LNCaP clone FGC (cell line): ENCODE data around the gene STXBP6.

ENCODE experiments used
- DNase-seq: peaks from one replicate; pipeline ENCODE4 v3.0.0-alpha.2; 2011; ENCODE audit warnings: low read depth
- H3K4me3 ChIP-seq: 2 replicates; pipeline ENCODE4 v1.5.1; 2011; ENCODE audit warnings: mild to moderate bottlenecking, low read depth, low read length, control low read depth
- TF ChIP-seq, protein P1 (sequence below): IDR thresholded peaks from 2 replicates; pipeline ENCODE4 v1.5.1; 2012; ENCODE audit warnings: mild to moderate bottlenecking; ENCODE audit not compliant: control insufficient read depth, insufficient read depth; ENCODE audit errors: extremely low read depth

Gene STXBP6

DNA sequence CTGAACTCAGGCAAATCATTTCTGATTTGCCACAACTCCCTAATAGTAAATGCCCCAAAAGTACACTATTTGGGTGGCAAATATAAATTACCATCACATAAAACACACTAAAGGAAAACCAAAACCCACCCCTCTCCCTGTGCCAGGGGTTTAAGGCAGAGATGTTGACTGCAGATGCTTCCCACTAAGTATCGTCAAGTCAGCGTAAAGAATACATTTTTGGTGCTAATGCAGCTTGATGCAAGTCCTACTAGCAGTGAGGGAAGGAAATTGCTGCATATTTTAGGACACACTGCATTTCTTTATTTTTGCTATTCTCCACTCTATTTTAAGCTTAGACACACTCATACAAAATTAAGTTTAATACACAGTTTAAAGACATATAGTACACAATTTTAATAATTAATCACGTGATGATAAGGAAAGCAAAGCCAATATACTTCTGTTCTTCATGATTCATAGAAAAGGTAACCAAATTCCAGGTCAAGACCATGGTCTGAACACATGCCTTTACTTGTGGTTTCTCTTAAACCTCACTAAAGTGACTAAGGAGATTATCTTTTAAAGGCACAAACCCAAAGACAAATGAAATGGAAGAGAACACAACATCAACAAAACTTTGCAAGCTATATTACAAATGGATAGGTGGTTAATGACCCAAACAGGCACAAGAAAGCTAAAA lies 162.2 kb downstream of the STXBP6 start:
- H3K4me3 ChIP-seq: no peak overlapping the region
- no peak for DNase-seq

DNA sequence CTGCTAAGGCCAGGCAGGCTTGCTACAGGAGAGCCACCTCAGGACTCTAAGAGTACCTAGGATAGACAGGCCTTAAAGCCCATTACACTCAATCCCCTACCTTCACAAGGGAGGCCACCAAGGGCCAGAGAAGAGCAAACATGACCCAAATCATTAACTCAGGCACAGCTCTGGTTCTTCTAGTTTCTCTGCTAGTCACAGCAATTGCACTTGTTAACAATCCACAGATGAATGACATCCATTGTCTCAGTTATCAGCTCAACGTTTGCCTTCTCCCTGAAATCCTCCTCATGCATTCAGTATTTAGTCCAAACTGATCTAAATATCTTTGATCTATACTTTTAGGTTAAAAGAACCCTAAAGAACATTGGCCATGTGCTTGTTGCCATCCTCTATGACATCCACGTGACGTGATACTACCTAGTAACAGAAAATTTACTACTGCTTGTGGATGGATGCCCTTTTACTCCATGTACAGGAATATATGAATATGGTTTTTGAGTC lies 164.5 kb downstream of the STXBP6 start:
- H3K4me3 ChIP-seq: no peak overlapping the region
- DNase-seq: no peak
- TF ChIP-seq, protein P1, sequence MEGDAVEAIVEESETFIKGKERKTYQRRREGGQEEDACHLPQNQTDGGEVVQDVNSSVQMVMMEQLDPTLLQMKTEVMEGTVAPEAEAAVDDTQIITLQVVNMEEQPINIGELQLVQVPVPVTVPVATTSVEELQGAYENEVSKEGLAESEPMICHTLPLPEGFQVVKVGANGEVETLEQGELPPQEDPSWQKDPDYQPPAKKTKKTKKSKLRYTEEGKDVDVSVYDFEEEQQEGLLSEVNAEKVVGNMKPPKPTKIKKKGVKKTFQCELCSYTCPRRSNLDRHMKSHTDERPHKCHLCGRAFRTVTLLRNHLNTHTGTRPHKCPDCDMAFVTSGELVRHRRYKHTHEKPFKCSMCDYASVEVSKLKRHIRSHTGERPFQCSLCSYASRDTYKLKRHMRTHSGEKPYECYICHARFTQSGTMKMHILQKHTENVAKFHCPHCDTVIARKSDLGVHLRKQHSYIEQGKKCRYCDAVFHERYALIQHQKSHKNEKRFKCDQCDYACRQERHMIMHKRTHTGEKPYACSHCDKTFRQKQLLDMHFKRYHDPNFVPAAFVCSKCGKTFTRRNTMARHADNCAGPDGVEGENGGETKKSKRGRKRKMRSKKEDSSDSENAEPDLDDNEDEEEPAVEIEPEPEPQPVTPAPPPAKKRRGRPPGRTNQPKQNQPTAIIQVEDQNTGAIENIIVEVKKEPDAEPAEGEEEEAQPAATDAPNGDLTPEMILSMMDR: no peak

More for the DNA sequence above, 162.2 kb downstream of the STXBP6 start:
- TF ChIP-seq, protein P1: no peak

DNA sequence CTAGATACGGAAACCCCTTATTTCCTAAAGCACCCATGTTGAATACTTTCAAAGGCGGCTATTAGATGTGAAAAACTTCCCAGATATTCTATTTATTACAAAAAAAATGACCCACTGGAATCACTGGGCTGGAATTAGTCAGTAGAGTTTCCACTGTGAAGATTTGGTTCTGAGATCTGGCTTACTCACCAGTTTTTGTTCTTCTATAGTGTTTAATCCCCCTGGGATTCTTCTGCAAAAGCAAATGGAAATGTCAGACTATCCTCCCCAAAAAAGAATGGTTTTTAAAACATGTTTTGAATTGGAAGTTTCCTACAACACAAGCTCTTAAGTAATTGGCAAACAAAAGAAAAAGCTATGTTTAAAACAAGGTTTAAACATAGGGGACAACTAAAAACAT lies 166.4 kb downstream of the STXBP6 start:
- TF ChIP-seq, protein P1: no peak
- DNase-seq: no peak
- H3K4me3 ChIP-seq: no peak overlapping the region

DNA sequence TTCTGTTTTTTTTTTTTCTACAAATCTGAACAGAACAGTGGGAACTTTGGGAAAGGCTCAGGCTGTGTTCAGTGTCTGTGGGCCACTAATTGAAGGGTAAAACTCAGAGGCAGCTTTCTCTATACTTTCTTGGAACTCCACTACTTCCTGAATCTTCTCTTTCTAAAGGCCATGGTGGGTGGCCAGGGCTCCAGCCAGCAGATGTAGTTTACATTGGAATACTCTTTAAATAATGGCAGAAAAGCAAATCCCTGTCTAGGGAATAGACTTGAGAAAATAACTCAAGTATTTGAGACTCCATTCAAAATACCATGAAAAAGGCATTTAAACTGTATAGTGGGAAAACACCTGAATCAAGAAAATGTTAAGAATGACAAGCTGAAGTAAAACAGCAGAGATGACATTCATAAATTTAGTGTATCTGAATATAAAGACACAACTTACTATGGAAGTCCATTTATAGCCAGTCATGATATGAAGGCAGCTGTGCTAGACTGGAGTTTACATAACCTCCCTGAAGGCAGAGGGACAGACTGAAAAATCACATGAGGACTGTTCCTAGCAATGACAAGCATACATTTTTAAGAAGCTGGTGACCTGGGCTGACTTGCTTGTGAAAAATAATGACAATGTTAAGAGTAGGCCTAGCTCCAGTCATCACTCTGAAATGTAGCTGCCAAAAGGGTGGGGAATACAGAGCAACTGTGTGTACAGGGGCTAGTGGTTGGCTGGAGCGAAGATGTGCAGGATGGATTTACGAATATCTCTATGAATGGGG lies 168.6 kb downstream of the STXBP6 start:
- TF ChIP-seq, protein P1: no peak
- H3K4me3 ChIP-seq: no peak overlapping the region
- no peak for DNase-seq

DNA sequence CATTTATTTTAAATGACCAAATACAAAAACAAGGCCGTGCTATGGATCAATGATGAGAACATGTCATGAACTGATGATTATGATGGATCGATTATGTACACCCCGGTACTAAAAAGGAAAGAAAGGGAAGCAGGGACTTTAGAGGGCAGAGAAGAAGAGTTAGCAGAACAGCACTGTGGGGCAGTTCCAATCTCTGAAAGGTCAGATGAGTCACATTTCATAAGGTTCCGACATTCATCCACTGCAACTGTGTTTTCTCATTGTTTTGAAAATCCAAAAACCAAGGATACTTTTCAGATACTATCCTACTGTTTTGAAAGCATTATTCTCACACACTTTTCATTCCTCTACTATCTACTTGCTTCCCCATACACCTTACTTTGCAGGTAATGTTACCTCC lies 169.3 kb downstream of the STXBP6 start:
- no peak for DNase-seq
- H3K4me3 ChIP-seq: no peak overlapping the region
- TF ChIP-seq, protein P1: no peak

DNA sequence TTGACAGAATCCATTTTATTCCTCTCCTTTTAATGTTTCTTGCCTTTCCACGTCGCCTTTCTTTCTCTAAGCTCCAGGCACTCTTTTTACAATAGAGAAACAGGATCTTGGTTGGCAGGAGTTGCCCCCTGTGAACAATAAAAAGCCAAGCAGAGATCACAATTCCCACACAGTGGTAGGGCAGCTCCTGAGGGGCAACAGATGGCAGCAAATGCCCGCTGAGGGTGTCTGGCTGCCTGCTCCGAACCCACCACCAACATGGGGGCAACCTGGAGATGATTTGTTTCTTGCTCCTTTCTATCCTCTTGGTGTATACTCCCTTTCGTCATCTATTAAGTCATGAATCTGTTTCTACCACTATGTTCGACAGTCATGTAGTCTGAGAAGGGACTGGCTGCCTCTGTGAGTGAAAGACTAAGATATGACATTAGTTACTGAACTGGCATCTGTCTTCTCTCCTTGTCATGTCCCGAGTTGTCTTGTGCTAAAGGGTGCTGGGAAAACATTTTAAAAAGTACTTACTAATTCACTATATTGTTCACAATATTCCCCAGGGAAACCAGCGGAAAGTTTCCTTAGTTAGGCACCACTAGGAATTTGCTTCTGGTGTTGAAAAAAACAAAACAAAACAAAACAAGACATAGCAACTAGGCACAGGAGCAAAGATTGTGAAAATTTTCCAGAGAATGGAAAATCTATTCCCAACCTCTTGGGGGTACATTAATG lies 170.1 kb downstream of the STXBP6 start:
- H3K4me3 ChIP-seq: no peak overlapping the region
- no peak for DNase-seq
- TF ChIP-seq, protein P1: no peak
